Measurements from ENCODE around the gene TRMT11. TPM values are rescaled to one million over a fixed set of nuclear protein-coding genes. Genes with fewer than 3 reads are reported as not detected.
A peak's percentile ranks its signal among the peaks of the same experiment; 100 is the strongest.

The TRMT11 gene
- total and polyA plus RNA-seq, 2 of the 13 experiments (the other 11 are each of a cell fraction or from before 2014, with no cell fraction given) = 42.2 to 81.9 TPM

- TF ChIP-seq ZNF547 (CRISPR knock-in tag; IDR thresholded peaks at IDR 0.05) (peak; percentile 97), THAP7 (CRISPR knock-in tag; IDR thresholded peaks at IDR 0.05) (peak; percentile 97), HMGXB4 (CRISPR knock-in tag; IDR thresholded peaks at IDR 0.05; ENCODE audit: borderline replicate concordance in 1 of 2, low read depth in 1 of 2) (peak; percentile 100), IKZF1 (IDR thresholded peaks at IDR 0.05) (no peak), ZNF263 (CRISPR knock-in tag; IDR thresholded peaks at IDR 0.05) (peak; percentile 77), ZNF788 (CRISPR knock-in tag; IDR thresholded peaks at IDR 0.05; ENCODE audit: borderline replicate concordance) (peak; percentile 99), ZNF670 (CRISPR knock-in tag; IDR thresholded peaks at IDR 0.05; ENCODE audit: borderline replicate concordance) (peak; percentile 87; the same call in 1 of the 2 replicates)
- TF ChIP-seq, protein P1, sequence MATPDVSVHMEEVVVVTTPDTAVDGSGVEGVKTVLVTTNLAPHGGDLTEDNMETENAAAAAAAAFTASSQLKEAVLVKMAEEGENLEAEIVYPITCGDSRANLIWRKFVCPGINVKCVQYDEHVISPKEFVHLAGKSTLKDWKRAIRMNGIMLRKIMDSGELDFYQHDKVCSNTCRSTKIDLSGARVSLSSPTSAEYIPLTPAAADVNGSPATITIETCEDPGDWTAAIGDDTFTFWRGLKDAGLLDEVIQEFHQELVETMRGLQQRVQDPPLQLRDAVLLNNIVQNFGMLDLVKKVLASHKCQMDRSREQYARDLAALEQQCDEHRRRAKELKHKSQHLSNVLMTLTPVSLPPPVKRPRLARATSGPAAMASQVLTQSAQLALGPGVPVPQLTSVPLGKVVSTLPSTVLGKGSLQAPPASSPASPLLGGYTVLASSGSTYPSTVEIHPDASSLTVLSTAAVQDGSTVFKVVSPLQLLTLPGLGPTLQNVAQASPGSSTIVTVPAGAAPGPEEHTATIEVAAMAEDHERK (CRISPR knock-in tag; IDR thresholded peaks at IDR 0.05; ENCODE audit: low read depth) = peak; percentile 99
- TF ChIP-seq, protein P2, sequence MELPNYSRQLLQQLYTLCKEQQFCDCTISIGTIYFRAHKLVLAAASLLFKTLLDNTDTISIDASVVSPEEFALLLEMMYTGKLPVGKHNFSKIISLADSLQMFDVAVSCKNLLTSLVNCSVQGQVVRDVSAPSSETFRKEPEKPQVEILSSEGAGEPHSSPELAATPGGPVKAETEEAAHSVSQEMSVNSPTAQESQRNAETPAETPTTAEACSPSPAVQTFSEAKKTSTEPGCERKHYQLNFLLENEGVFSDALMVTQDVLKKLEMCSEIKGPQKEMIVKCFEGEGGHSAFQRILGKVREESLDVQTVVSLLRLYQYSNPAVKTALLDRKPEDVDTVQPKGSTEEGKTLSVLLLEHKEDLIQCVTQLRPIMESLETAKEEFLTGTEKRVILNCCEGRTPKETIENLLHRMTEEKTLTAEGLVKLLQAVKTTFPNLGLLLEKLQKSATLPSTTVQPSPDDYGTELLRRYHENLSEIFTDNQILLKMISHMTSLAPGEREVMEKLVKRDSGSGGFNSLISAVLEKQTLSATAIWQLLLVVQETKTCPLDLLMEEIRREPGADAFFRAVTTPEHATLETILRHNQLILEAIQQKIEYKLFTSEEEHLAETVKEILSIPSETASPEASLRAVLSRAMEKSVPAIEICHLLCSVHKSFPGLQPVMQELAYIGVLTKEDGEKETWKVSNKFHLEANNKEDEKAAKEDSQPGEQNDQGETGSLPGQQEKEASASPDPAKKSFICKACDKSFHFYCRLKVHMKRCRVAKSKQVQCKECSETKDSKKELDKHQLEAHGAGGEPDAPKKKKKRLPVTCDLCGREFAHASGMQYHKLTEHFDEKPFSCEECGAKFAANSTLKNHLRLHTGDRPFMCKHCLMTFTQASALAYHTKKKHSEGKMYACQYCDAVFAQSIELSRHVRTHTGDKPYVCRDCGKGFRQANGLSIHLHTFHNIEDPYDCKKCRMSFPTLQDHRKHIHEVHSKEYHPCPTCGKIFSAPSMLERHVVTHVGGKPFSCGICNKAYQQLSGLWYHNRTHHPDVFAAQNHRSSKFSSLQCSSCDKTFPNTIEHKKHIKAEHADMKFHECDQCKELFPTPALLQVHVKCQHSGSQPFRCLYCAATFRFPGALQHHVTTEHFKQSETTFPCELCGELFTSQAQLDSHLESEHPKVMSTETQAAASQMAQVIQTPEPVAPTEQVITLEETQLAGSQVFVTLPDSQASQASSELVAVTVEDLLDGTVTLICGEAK (IDR thresholded peaks at IDR 0.05) = no peak
- TF ChIP-seq, protein P2 (CRISPR knock-in tag; IDR thresholded peaks at IDR 0.05) = peak; percentile 95
Measured at GRCh38 chr6:125956506-125957390, 29.6 kb upstream of the TRMT11 start, which contains the start of gene HINT3 (continued).

Measured in HepG2 (cell line).